Endometrium (tissue), 2 donors: Measurements from ENCODE around the gene CCDC30.
"Not testable (repeated sequence)": the region's sequence is repeated elsewhere in the genome, so short reads cannot be mapped to it uniquely, and the experiment has no call there.

Experiments
- FAIRE-seq: peaks from 2 replicates; lab custom pipeline; 2012; peaks lifted over from hg19 to GRCh38; lab: Jason Lieb, UNC
- donor health status: control.
- donor health status: control.

CCDC30 gene

DNA sequence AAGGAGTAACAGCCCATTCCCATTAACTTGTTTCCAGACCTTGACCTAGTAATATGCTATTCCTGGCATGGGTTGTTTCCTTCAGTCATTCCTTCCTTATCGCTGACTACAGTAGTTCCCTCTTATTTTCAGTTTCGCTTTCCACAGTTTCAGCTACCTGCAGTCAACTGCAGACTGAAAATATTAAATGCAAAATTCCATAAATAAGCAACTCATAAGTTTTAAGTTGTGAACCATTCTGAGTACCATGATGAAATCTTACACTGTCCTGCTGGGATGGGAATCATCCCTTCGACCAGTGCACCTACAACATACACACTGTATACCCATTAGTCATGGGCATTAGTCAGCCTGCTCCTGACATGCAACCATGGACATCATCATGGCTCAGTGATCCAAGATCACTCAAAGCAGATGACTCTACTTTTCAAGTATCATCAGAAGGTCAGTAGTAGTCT is 66.7 kb downstream of the CCDC30 start:
- FAIRE-seq: no peak

- no peak for FAIRE-seq
Observed at GRCh38 chr1:42531043-42531442, 68.0 kb downstream of the CCDC30 start.

GRCh38 chr1:42533101-42533863 is 70.2 kb downstream of the CCDC30 start:
- no peak for FAIRE-seq

- no peak for FAIRE-seq
Observed at GRCh38 chr1:42541104-42541503, 78.0 kb downstream of the CCDC30 start.

GRCh38 chr1:42551180-42551579 is 88.1 kb downstream of the CCDC30 start:
- no peak for FAIRE-seq

DNA sequence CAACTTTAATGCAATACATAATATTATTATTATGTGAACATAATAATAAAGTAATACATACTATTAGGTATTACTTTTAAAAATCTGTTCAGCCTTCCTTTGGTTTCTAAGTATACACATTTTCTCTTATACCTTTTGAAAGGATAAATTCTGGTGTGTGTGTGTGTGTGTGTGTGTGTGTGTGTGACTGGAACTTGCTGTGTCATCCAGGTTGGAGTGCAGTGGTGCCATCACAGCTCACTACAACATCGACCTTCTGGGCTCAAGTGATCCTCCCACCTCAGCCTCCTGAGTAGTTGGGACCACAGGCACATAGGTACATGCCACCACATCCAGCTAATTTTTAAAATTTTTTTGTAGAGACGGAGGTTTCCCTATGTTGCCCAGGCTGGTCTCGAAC is 88.5 kb downstream of the CCDC30 start:
- no peak for FAIRE-seq

DNA sequence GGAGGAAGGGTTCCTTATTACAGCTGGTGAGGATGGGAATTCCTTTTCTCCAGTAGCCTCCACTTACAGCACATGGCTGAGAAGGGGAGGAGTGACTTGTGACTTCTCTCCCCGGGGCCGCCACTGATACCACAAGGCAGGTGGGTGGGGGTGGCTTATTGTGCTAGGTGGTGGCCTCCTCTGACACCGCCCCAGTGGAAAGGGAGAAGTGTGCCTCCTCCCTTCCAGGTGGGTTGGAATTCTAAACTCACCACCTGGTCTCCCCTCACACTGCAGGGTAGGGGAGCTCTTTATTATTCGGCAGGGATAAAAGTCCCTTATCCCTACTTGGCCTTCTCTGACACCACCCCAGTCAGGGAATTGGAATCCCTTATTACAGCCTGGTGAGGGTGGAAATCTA is 89.5 kb downstream of the CCDC30 start:
- FAIRE-seq: no peak

DNA sequence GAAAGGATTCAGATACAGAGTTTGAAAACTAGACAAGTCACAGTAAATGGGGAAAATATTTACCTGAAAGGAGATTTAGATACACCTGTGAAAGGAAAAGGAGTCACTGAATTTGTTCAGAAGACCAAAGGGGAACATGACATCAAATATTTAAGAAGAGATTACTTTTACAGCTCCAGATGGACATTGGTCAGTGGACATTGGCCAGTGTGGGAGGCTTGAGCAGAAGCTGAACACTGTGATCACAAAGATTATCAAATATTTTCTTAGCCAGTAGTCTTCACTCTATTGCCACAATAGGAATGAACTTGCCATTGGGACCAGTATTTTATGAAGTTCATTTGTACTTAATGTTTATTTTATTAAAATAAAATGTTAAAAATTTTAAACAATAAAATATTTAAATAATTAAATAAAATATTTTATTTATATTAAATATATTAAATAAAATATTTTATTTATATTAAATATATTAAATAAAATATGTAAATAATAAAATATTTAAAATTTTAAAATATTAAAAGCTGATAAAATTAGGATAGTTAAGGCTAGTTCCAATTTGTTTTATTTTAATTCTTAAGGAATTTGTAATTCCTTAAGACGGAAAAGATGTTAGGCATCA is 94.3 kb downstream of the CCDC30 start:
- FAIRE-seq: peak; percentile 87

DNA sequence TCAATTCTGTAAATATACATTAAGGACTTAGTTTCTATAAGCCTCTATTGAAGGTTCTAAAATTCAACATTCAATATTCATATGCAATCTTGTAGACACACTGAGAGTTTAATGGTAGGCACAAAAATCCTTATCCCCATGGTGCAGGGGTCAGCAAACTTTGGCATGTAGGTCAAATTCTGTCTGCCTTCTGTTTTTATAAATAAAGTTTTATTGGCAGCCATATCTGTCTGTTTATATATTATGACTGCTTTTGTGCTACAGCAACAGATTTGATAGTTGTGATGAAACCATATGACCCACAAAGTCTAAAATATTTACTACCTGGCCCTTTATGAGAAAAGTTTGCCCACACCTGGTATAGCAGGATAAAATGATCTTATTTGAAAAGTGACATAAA is 104.0 kb downstream of the CCDC30 start:
- FAIRE-seq: no peak

- FAIRE-seq: no peak
Observed at GRCh38 chr1:42576935-42577334, 113.8 kb downstream of the CCDC30 start.

DNA sequence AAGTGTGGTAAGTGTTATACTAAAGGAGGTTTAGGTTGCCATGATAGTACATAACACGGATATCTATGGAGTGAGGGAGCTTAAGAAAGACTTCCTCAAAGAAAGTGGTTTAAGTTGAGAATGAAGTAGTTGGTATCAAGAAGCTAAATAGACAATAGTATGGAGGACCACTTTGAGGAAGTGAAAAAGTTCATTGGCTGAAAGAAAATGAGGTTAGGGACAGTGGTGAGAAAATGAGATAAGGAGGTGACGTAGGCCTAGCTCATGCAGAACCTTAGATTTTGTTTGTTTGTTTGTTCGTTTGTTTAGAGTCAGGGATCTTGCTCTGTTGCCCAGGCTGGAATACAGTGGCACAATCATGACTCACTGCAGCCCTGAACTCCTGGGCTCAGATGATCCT is 122.9 kb downstream of the CCDC30 start:
- FAIRE-seq: no peak

- no peak for FAIRE-seq
Observed at GRCh38 chr1:42587753-42588152, 124.7 kb downstream of the CCDC30 start.

GRCh38 chr1:42592811-42593210 is 129.7 kb downstream of the CCDC30 start:
- FAIRE-seq: no peak

- no peak for FAIRE-seq
Observed at GRCh38 chr1:42593486-42594100, 130.5 kb downstream of the CCDC30 start.

GRCh38 chr1:42601472-42601871 is 138.4 kb downstream of the CCDC30 start:
- FAIRE-seq: no peak

- FAIRE-seq: no peak
Observed at GRCh38 chr1:42613803-42614131, 150.7 kb downstream of the CCDC30 start.

DNA sequence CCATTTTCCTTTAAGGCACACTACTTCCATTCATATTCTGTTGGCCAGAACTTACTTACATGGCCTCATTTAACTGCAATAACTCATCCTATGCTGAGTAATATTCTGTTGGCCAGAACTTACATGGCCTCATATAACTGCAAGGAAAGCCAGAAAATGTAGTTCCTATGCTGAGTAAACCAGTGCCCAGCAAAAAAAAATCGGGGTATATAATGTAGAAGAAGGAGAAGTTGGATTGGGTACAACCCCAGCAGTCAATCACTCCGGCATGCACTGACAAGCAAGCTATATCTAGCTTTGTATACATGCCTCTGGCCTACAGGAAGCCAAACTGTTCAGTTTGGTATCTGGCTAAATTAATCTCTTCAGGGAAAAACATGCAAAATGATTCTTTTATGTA is 155.8 kb downstream of the CCDC30 start:
- FAIRE-seq: no peak

GRCh38 chr1:42620307-42620706 is 157.2 kb downstream of the CCDC30 start:
- FAIRE-seq: no peak

DNA sequence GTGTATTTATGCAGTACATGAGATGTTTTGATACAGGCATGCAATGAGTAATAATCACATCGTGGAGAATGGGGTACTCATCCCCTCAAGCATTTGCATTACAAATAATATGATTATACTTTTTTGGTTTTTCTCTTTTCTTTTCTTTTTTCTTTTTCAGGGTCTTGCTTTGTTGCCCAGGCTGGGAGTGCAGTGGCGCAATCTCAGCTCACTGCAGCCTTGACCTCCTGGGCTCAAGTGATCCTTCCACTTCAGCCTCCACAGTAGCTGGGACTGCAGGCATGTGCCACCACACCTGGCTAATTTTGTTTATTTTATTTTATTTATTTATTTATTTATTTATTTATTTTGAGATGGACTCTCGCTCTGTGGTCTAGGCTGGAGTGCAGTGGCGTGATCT is 158.1 kb downstream of the CCDC30 start:
- FAIRE-seq: not testable (repeated sequence)

DNA sequence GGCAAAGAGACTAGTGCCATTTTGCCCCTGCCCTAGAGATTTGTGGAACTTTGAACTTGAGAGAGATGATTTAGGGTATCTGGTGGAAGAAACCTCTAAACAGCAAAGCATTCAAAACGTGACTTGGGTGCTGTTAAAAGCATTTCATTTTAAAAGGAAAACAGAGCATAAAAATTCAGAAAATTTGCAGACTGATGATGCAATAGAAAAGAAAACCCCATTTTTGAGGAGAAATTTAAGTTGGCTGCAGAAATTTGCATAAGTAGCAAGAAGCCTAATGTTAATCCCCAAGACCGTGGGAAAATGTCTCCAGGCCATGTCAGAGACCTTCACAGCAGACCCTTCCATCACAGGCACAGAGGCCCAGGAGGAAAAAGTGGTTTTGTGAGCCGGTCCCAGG is 164.1 kb downstream of the CCDC30 start:
- not testable (repeated sequence) for FAIRE-seq

- no peak for FAIRE-seq
Observed at GRCh38 chr1:42639116-42639515, 176.0 kb downstream of the CCDC30 start.

DNA sequence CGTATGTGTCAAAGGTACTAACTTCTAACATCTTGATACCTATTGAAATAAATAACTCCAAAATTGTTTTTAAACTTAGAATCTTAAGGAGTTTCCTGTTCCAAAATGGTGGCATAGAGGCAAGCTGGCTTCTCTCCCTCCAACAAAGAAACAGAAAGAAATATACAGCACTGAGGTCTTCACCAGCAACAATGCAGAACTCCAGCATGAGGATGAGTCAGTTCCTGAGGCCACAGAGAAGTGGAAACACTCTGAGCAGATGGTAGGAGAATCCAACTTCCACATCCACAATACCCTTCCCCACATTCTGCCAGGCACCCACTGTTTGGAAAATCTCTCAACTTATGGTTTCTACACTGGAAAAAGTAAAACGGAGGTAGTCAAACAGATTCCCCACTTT is 183.0 kb downstream of the CCDC30 start:
- no peak for FAIRE-seq

DNA sequence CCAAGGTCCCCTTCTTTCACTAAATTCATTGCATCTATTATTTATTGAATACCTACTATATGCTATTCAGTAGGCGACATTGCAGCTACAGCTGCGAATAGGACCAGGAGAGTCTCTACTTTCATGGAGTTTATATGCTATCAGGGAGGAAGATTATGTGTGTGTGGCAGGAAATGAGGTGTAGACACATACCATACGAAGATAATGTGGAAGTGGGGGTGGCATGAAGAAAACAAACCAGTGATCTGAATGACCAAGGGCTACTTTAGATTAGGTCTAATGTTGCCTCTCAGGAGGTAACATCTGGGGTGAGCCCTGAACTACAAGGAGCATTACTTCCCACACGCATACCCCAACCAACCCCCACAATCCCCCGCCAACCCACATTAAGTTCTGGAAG is 194.1 kb downstream of the CCDC30 start:
- FAIRE-seq: no peak
